SW 1271 (cell line): ENCODE measurements around the gene KCP.

Source experiments
- DNase-seq, 2 experiments: peaks; one replicate each; lab custom pipeline; 2025; lab: John Stamatoyannopoulos, UW

KCP gene

GRCh38 chr7:128939075-128939860, 28.8 kb upstream of the KCP start:
- no peak for DNase-seq

- no peak for DNase-seq
Observed at GRCh38 chr7:128938544-128939074, 28.1 kb upstream of the KCP start.

- no peak for DNase-seq
Observed at GRCh38 chr7:128937647-128938543, 27.4 kb upstream of the KCP start, which contains the start of gene IRF5. Gene IRF5 (plus strand): TSS chr7:128937927. CDS start chr7:128942082, 4,155 bp downstream.

- no peak for DNase-seq
Observed at GRCh38 chr7:128937271-128937646, 26.8 kb upstream of the KCP start.

GRCh38 chr7:128936798-128937197, 26.3 kb upstream of the KCP start:
- no peak for DNase-seq

- no peak for DNase-seq
Observed at GRCh38 chr7:128935342-128935730, 24.8 kb upstream of the KCP start.

- DNase-seq = no peak
Observed at GRCh38 chr7:128934361-128935341, 24.1 kb upstream of the KCP start.

- no peak for DNase-seq
Observed at GRCh38 chr7:128933180-128933891, 22.8 kb upstream of the KCP start.

- DNase-seq = no peak
Observed at GRCh38 chr7:128932862-128933179, 22.3 kb upstream of the KCP start.

GRCh38 chr7:128931965-128932861, 21.7 kb upstream of the KCP start:
- no peak for DNase-seq

GRCh38 chr7:128931190-128931798, 20.8 kb upstream of the KCP start:
- no peak for DNase-seq

GRCh38 chr7:128928882-128929788, 18.6 kb upstream of the KCP start:
- no peak for DNase-seq

- no peak for DNase-seq
Observed at GRCh38 chr7:128928159-128928813, 17.8 kb upstream of the KCP start.

GRCh38 chr7:128924707-128925588, 14.4 kb upstream of the KCP start:
- no peak for DNase-seq

- no peak for DNase-seq
Observed at GRCh38 chr7:128923411-128923800, 12.9 kb upstream of the KCP start.

- DNase-seq = no peak
Observed at GRCh38 chr7:128922496-128923410, 12.2 kb upstream of the KCP start.
